HepG2 (cell line): ENCODE results near the gene GNPDA2. TPM values are rescaled to one million over a fixed set of nuclear protein-coding genes. Genes with fewer than 3 reads are reported as not detected.

ENCODE experiments used
- ATAC-seq: fragments of 200-7000 bp; cut with Tn5 transposase; 3 replicates; pipeline ENCODE4 v1.9.1; 2020; ENCODE audit warnings: mild to moderate bottlenecking, moderate library complexity
- BruUV-seq: library from RNA; stranded (reverse); fragments of 400-500 nt; replicated peaks from 2 replicates; lab custom pipeline; 2021; lab: Mats Ljungman, UMichigan
- CTCF ChIA-PET: fragments of 300-600 bp; formaldehyde crosslinking; extraction: SDS; loops from one replicate; lab custom pipeline; 2021; ENCODE audit warnings: low total read pairs, inconsistent platforms, low intra/inter-chr PET ratio; lab: Yijun Ruan, JAX
- POLR2A ChIA-PET: fragments of 350-600 bp; sonication (Branson Sonifier 250); formaldehyde crosslinking; loops from one replicate; lab custom pipeline; 2020; ENCODE audit warnings: antibody characterized with exemption, inconsistent platforms; lab: Yijun Ruan, JAX
- DNase-seq: peaks from one replicate; pipeline ENCODE4 v3.0.0-alpha.2; 2015; ENCODE audit warnings: low spot score
- FAIRE-seq: peaks from 3 replicates; lab custom pipeline; 2011; peaks lifted over from hg19 to GRCh38; lab: Jason Lieb, UNC
- H2AFZ ChIP-seq: one replicate; pipeline ENCODE4 v1.6.1; 2011; ENCODE audit warnings: low read length, inconsistent platforms
- H3K27ac ChIP-seq: fragments of 300-600 bp; 3 replicates; pipeline ENCODE4 v1.8.0; 2011; ENCODE audit warnings: mixed run types, mild to moderate bottlenecking, mixed read lengths, low read length, inconsistent platforms; ENCODE audit not compliant: insufficient read depth; ENCODE audit errors: extremely low read length
- H3K27me3 ChIP-seq, 2 experiments: fragments of 200-600 bp in 1 of 2; 2 replicates in 1 of 2; 3 replicates in 1 of 2; pipeline versions ENCODE4 v1.6.0 to v1.8.0; 2011; ENCODE audit warnings: low read length in 2 of 2, mild to moderate bottlenecking in 2 of 2, moderate library complexity in 2 of 2, inconsistent platforms in 1 of 2; ENCODE audit not compliant: insufficient read depth in 2 of 2, control insufficient read depth in 1 of 2
- H3K36me3 ChIP-seq, 2 experiments: fragments of 200-600 bp in 1 of 2; replicated peaks in 1 of 2; 2 replicates in 1 of 2; 3 replicates in 1 of 2; pipeline versions ENCODE4 v1.5.1 to v1.8.0; 2011; ENCODE audit warnings: low read length in 2 of 2, inconsistent platforms in 1 of 2; ENCODE audit not compliant: insufficient read depth in 2 of 2, control insufficient read depth in 1 of 2
- H3K4me1 ChIP-seq: 2 replicates; pipeline ENCODE4 v1.5.1; 2012; ENCODE audit warnings: low read length, inconsistent platforms; ENCODE audit not compliant: insufficient read depth
- H3K4me2 ChIP-seq: 2 replicates; pipeline ENCODE4 v1.6.0; 2011; ENCODE audit warnings: low read depth, low read length, inconsistent platforms
- H3K4me3 ChIP-seq, 3 experiments: fragments of 200-600 bp in 1 of 3; sonication (generic), shearing (Covaris generic) in 1 of 3; replicated peaks in 1 of 3; 2 replicates each; pipeline ENCODE4 v1.5.1; 2011 to 2016; ENCODE audit warnings: low read length in 3 of 3, inconsistent platforms in 2 of 3, low read depth in 2 of 3, mild to moderate bottlenecking in 2 of 3, control low read depth in 1 of 3, mixed read lengths in 1 of 3; ENCODE audit not compliant: insufficient read depth in 1 of 3
- H3K79me2 ChIP-seq: one replicate; pipeline ENCODE4 v1.6.1; 2011; ENCODE audit warnings: low read length, inconsistent platforms; ENCODE audit not compliant: insufficient read depth
- H3K9ac ChIP-seq: 2 replicates; pipeline ENCODE4 v1.6.0; 2011; ENCODE audit warnings: mild to moderate bottlenecking, low read depth, low read length, inconsistent platforms; ENCODE audit not compliant: insufficient read depth
- H3K9me3 ChIP-seq: 2 replicates; pipeline ENCODE4 v1.5.1; 2012; ENCODE audit warnings: mild to moderate bottlenecking, low read length
- H4K20me1 ChIP-seq: 2 replicates; pipeline ENCODE4 v1.6.0; 2011; ENCODE audit warnings: inconsistent platforms, mild to moderate bottlenecking, low read length, moderate library complexity; ENCODE audit not compliant: insufficient read depth
- ATF7 ChIP-seq, 2 experiments: fragments of 450-650 bp in 1 of 2; sonication (generic) in 1 of 2; formaldehyde crosslinking in 1 of 2; IDR thresholded peaks; 2 replicates each; pipeline versions ENCODE4 v1.4.0 to v1.6.1; 2016 to 2020; ENCODE audit warnings: antibody characterized with exemption in 1 of 2, mild to moderate bottlenecking in 1 of 2, missing genetic modification reagents in 1 of 2
- GATAD1 ChIP-seq: IDR thresholded peaks from 2 replicates; pipeline ENCODE4 v1.6.1; 2016; ENCODE audit warnings: missing genetic modification reagents, missing compliant biosample characterization
- HNF4A ChIP-seq: sonication (generic); formaldehyde crosslinking; IDR thresholded peaks from 2 replicates; pipeline ENCODE4 v1.4.0; 2020; ENCODE audit warnings: missing genetic modification reagents
- KDM5B ChIP-seq: sonication (generic); formaldehyde crosslinking; IDR thresholded peaks from 2 replicates; pipeline ENCODE4 v1.4.0; 2020; ENCODE audit warnings: missing genetic modification reagents, mild to moderate bottlenecking, borderline replicate concordance
- TP53 ChIP-seq: sonication (generic); formaldehyde crosslinking; conservative IDR thresholded peaks from 2 replicates; pipeline ENCODE4 v1.4.0; 2020; ENCODE audit warnings: missing genetic modification reagents
- ZFP41 ChIP-seq: sonication (generic); formaldehyde crosslinking; IDR thresholded peaks from 2 replicates; pipeline ENCODE4 v1.4.0; 2020; ENCODE audit warnings: mild to moderate bottlenecking, missing genetic modification reagents, borderline replicate concordance
- ZNF281 ChIP-seq: sonication (generic); formaldehyde crosslinking; IDR thresholded peaks from 2 replicates; pipeline ENCODE4 v1.4.0; 2020; ENCODE audit warnings: missing genetic modification reagents, borderline replicate concordance
- ZNF335 ChIP-seq: sonication (generic); formaldehyde crosslinking; IDR thresholded peaks from 2 replicates; pipeline ENCODE4 v1.4.0; 2020; ENCODE audit warnings: missing genetic modification reagents
- ZNF570 ChIP-seq: sonication (generic); formaldehyde crosslinking; IDR thresholded peaks from 2 replicates; pipeline ENCODE4 v1.4.0; 2020; ENCODE audit warnings: mild to moderate bottlenecking, missing genetic modification reagents, borderline replicate concordance
- ZNF616 ChIP-seq: sonication (generic); formaldehyde crosslinking; IDR thresholded peaks from 2 replicates; pipeline ENCODE4 v1.5.0; 2020; ENCODE audit warnings: low read depth, mild to moderate bottlenecking, missing genetic modification reagents
- ZNF747 ChIP-seq: sonication (generic); formaldehyde crosslinking; IDR thresholded peaks from 2 replicates; pipeline ENCODE4 v1.8.1; 2023; ENCODE audit warnings: missing genetic modification reagents, mild to moderate bottlenecking, borderline replicate concordance
- WGBS: methylation state at CpG from one replicate; pipeline ENCODE4 v1.1.6; 2017; ENCODE audit warnings: low lambda C conversion rate; 5-methylcytosine and 5-hydroxymethylcytosine counted together
- in situ Hi-C: cut with HindIII; loops from 2 replicates; pipeline ENCODE4 v1.10.0; 2017; ENCODE audit warnings: low pct_unique_long_range_greater_than_20kb; ENCODE audit not compliant: extremely low pct_ligation_motif_present
- intact Hi-C: fragments of 100-400 bp; cut with micrococcal nuclease; formaldehyde crosslinking; loops from one replicate; pipeline ENCODE4 v1.10.0; 2022; ENCODE audit not compliant: unreplicated experiment
- polyA plus RNA-seq, 8 experiments: library from polyadenylated mRNA; depleted of rRNA in 3 of 8; stranded (reverse) in 7 of 8; unstranded in 1 of 8; fragments of >200 nt; fragmentation: Illumina TruSeq in 4 of 8; extraction: Trizol in 4 of 8; gene quantifications; 2 replicates each; pipeline versions ENCODE4 v1.2.1 to v1.2.3, GENCODE V29; 2011 to 2016; ENCODE audit warnings: low read depth in 4 of 8, missing spikeins in 1 of 8, mixed read lengths in 1 of 8; ENCODE audit not compliant: insufficient read depth in 1 of 8
- total RNA-seq, 5 experiments: library from RNA; depleted of rRNA; stranded (reverse); fragments of >200 nt; fragmentation: Illumina TruSeq; extraction: Trizol; gene quantifications; 2 replicates each; pipeline ENCODE4 v1.2.3, GENCODE V29; 2016; ENCODE audit warnings: low read depth in 1 of 5
- TF ChIP-seq, protein P1 (sequence below): IDR thresholded peaks from 2 replicates; pipeline ENCODE4 v1.6.1; 2016; ENCODE audit warnings: missing compliant biosample characterization, missing genetic modification reagents, borderline replicate concordance
- TF ChIP-seq, protein P2 (sequence below): sonication (generic); formaldehyde crosslinking; IDR thresholded peaks from 2 replicates; pipeline ENCODE4 v1.9.0; 2022; ENCODE audit warnings: missing genetic modification reagents, mild to moderate bottlenecking, borderline replicate concordance

GNPDA2 gene
- total and polyA plus RNA-seq, 2 of the 13 experiments (the other 11 are each of a cell fraction or from before 2014, with no cell fraction given): 5.4 to 9.0 TPM

DNA sequence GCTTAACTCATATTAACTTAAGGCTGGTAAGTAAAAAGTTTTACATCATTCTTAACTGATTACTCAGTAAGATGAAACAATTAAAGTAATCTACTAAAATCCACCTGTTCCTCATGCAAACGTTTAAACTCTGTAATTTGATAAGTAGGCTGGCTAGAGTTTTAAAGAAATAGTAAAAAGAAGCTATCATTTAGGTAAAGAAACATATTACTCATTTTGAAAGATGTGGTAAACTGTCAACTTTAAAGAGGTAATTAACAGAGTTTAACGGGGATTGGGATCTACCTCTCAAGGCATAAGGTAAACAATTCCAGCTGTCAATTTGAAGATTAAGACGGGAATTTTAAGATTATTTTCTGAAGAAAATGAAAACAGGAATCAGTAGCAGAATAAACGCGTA is 9.8 kb downstream of the GNPDA2 start (continued):
- TF ChIP-seq ZFP41 (CRISPR knock-in tag) (no peak), HNF4A (no peak), ATF7 (IDR thresholded peaks at IDR 0.05) (no peak), ATF7 (CRISPR knock-in tag; IDR thresholded peaks at IDR 0.05) (no peak)

DNA sequence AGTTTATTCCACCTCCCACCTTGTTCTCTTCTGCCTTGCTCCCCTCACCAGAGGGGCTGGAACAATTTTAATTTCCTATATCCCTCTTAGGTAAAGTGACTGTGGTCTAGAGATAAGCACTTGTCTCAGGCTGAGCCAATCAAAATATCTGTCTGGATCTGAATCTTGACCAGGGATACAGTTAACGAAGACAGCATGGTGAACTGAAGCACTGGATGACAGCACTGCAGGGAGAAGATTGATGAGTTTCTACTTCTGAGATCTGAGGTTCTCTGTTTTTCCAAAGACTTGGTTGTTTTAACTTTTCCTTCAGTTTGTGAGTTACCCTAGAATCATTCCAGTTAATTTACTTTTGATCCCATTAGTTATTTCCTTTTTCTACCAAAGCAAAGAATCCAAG is 13.2 kb downstream of the GNPDA2 start:
- DNase-seq (no peak), FAIRE-seq (no peak), ATAC-seq (no peak)
- H3K27ac ChIP-seq: no peak overlapping the region
- WGBS: 100% methylated on average over 1 of the region's 1 CpG
- H4K20me1 ChIP-seq: no peaks in the 10 kb centered on the region
- no peak overlapping the region for H2AFZ ChIP-seq
- intact Hi-C loops: no loop called here
- ChIA-PET CTCF (no interaction called here), POLR2A (no interaction called here)
- BruUV-seq: no TSS peak
- no peaks in the 10 kb centered on the region for H3K36me3 ChIP-seq
- in situ Hi-C loops: no loop called here
- no peak overlapping the region for H3K4me2 ChIP-seq
- H3K79me2 ChIP-seq: no peaks in the 10 kb centered on the region
- H3K27me3 ChIP-seq: no peaks in the 10 kb centered on the region
- no peaks in the 10 kb centered on the region for H3K9me3 ChIP-seq
- no peak overlapping the region for H3K4me3 ChIP-seq
- no peaks in the 10 kb centered on the region for H3K4me1 ChIP-seq
- H3K9ac ChIP-seq: no peak overlapping the region
- TF ChIP-seq, protein P1, sequence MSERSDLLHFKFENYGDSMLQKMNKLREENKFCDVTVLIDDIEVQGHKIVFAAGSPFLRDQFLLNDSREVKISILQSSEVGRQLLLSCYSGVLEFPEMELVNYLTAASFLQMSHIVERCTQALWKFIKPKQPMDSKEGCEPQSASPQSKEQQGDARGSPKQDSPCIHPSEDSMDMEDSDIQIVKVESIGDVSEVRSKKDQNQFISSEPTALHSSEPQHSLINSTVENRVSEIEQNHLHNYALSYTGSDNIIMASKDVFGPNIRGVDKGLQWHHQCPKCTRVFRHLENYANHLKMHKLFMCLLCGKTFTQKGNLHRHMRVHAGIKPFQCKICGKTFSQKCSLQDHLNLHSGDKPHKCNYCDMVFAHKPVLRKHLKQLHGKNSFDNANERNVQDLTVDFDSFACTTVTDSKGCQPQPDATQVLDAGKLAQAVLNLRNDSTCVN: no peak
- TF ChIP-seq ZNF570 (CRISPR knock-in tag) (no peak), KDM5B (CRISPR knock-in tag) (no peak), TP53 (CRISPR knock-in tag) (no peak), ZNF747 (CRISPR knock-in tag) (no peak), ZNF281 (CRISPR knock-in tag) (no peak), ZNF616 (CRISPR knock-in tag) (no peak), ZNF335 (CRISPR knock-in tag) (no peak), GATAD1 (CRISPR knock-in tag) (no peak)
- TF ChIP-seq, protein P2, sequence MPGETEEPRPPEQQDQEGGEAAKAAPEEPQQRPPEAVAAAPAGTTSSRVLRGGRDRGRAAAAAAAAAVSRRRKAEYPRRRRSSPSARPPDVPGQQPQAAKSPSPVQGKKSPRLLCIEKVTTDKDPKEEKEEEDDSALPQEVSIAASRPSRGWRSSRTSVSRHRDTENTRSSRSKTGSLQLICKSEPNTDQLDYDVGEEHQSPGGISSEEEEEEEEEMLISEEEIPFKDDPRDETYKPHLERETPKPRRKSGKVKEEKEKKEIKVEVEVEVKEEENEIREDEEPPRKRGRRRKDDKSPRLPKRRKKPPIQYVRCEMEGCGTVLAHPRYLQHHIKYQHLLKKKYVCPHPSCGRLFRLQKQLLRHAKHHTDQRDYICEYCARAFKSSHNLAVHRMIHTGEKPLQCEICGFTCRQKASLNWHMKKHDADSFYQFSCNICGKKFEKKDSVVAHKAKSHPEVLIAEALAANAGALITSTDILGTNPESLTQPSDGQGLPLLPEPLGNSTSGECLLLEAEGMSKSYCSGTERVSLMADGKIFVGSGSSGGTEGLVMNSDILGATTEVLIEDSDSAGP (CRISPR knock-in tag): no peak
